ENCODE measurements around the gene FGGY.

DNA sequence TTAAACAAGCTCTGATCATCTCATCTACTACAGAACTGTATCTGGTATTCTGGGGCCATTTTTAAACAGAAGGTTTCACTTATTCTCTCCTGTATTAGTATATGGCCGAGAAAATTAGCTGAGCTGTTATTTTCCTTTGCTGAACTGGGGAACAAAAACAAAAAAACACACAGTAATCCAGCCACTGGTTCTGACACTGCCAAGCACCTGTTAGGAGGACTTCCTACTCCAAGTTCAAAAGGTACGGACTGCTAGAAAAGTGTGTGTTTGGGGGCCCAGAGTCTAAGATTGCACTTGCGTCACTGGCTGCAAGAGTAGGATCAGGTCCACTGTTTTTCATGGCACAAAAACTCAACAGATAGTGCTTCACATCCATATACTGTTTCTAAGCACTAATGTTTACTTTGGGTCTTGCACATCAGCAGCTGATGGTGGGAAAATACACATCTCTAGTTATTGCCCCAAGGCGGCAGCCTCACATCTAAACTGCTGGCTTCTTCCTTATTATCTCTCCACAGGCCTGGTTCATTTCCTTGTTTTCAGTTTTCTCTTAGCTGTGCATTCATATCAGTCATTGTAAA lies 226.1 kb downstream of the FGGY start:
- TF ChIP-seq, protein P1, sequence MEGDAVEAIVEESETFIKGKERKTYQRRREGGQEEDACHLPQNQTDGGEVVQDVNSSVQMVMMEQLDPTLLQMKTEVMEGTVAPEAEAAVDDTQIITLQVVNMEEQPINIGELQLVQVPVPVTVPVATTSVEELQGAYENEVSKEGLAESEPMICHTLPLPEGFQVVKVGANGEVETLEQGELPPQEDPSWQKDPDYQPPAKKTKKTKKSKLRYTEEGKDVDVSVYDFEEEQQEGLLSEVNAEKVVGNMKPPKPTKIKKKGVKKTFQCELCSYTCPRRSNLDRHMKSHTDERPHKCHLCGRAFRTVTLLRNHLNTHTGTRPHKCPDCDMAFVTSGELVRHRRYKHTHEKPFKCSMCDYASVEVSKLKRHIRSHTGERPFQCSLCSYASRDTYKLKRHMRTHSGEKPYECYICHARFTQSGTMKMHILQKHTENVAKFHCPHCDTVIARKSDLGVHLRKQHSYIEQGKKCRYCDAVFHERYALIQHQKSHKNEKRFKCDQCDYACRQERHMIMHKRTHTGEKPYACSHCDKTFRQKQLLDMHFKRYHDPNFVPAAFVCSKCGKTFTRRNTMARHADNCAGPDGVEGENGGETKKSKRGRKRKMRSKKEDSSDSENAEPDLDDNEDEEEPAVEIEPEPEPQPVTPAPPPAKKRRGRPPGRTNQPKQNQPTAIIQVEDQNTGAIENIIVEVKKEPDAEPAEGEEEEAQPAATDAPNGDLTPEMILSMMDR (conservative IDR thresholded peaks at IDR 0.05 in 1 of 2, IDR thresholded peaks at IDR 0.05 in 1 of 2; ENCODE audit: extremely low read depth in 1 of 2, insufficient read depth in 1 of 2, low read depth in 1 of 2, low read length in 2 of 2) = no peak
- no peak for TF ChIP-seq EZH2 (IDR thresholded peaks at IDR 0.05; ENCODE audit: borderline replicate concordance, low read length)
